Stimulated activated CD8-positive, alpha-beta memory T cell treated with anti-CD3 and anti-CD28 coated beads, Interleukin-2, amount 100 ng/mL, for 1 hour (primary cell): Measurements from ENCODE around the gene AGAP6.
"Not testable (repeated sequence)": the region's sequence is repeated elsewhere in the genome, so short reads cannot be mapped to it uniquely, and the experiment has no call there.

Source experiments
- DNase-seq, 2 donors: peaks; one replicate each; pipeline ENCODE4 v3.0.0-alpha.2; 2020; ENCODE audit warnings: low read depth in 2 of 2

Gene AGAP6

GRCh38 chr10:49988376-49988775 is at the start of gene AGAP6:
AGAP6 (plus strand) TSS chr10:49988406; CDS start chr10:49988716, 310 bp downstream.
- DNase-seq, result not testable (repeated sequence)

- peak; percentile 63 to 65 for DNase-seq
Measured at GRCh38 chr10:49941447-49942338, 46.5 kb upstream of the AGAP6 start, which contains the start of the genes PARG and TIMM23B. PARG (minus strand) TSS chr10:49942027; CDS start chr10:49941725, 302 bp downstream. TIMM23B (plus strand) TSS chr10:49942053; CDS start chr10:49942195, 142 bp downstream.

GRCh38 chr10:49942339-49942705 is 45.9 kb upstream of the AGAP6 start:
- not testable (repeated sequence) for DNase-seq

GRCh38 chr10:49943607-49944006 is 44.6 kb upstream of the AGAP6 start:
- DNase-seq, result not testable (repeated sequence)

GRCh38 chr10:49948142-49948541 is 40.1 kb upstream of the AGAP6 start:
- DNase-seq, result not testable (repeated sequence)

GRCh38 chr10:49948737-49949136 is 39.5 kb upstream of the AGAP6 start:
- not testable (repeated sequence) for DNase-seq

GRCh38 chr10:49952006-49952405 is 36.2 kb upstream of the AGAP6 start:
- not testable (repeated sequence) for DNase-seq

- not testable (repeated sequence) for DNase-seq
Measured at GRCh38 chr10:49953122-49953521, 35.1 kb upstream of the AGAP6 start.

GRCh38 chr10:49970331-49970857 is 17.8 kb upstream of the AGAP6 start:
- DNase-seq, result not testable (repeated sequence)

- DNase-seq, result not testable (repeated sequence)
Measured at GRCh38 chr10:49971466-49971865, 16.7 kb upstream of the AGAP6 start.

GRCh38 chr10:49972094-49972493 is 16.1 kb upstream of the AGAP6 start:
- DNase-seq, result not testable (repeated sequence)

- not testable (repeated sequence) for DNase-seq
Measured at GRCh38 chr10:49977756-49978155, 10.4 kb upstream of the AGAP6 start.

GRCh38 chr10:49987207-49987606 is 999 bp upstream of the AGAP6 start:
- DNase-seq, result not testable (repeated sequence)

- DNase-seq, result not testable (repeated sequence)
Measured at GRCh38 chr10:49995321-49995720, 7.1 kb downstream of the AGAP6 start.

GRCh38 chr10:50014024-50014423 is 25.8 kb downstream of the AGAP6 start:
- DNase-seq, result not testable (repeated sequence)

GRCh38 chr10:50015596-50016220 is 27.5 kb downstream of the AGAP6 start:
- not testable (repeated sequence) for DNase-seq

- DNase-seq, result not testable (repeated sequence)
Measured at GRCh38 chr10:50016926-50017325, 28.7 kb downstream of the AGAP6 start.

GRCh38 chr10:50017646-50018045 is 29.4 kb downstream of the AGAP6 start:
- DNase-seq, result not testable (repeated sequence)

- not testable (repeated sequence) for DNase-seq
Measured at GRCh38 chr10:50019279-50019678, 31.1 kb downstream of the AGAP6 start.

- DNase-seq, result not testable (repeated sequence)
Measured at GRCh38 chr10:50020451-50021024, 32.3 kb downstream of the AGAP6 start.

GRCh38 chr10:50021646-50022045 is 33.4 kb downstream of the AGAP6 start:
- DNase-seq, result no peak
